Amniotic stem cell (primary cell): ENCODE data around the gene RTN4.
A peak's percentile ranks its signal among the peaks of the same experiment; 100 is the strongest.
"Not testable (repeated sequence)": the region's sequence is repeated elsewhere in the genome, so short reads cannot be mapped to it uniquely, and the experiment has no call there.

Source experiments
- DNase-seq: peaks from one replicate; lab custom pipeline; 2025; lab: John Stamatoyannopoulos, UW

Gene RTN4

GRCh38 chr2:55050100-55050994 lies at the start of gene RTN4:
Gene RTN4, minus strand, starts transcription at chr2:55050451. Its CDS starts 151 bp downstream, at chr2:55050300.
- DNase-seq = peak; percentile 95

GRCh38 chr2:55099493-55099877 lies 49.2 kb upstream of the RTN4 start:
- DNase-seq = no peak

GRCh38 chr2:55097461-55098410 lies 47.5 kb upstream of the RTN4 start:
- DNase-seq = no peak

- DNase-seq = no peak
Observed at GRCh38 chr2:55097082-55097460, 46.8 kb upstream of the RTN4 start.

GRCh38 chr2:55096586-55096985 lies 46.3 kb upstream of the RTN4 start:
- DNase-seq = no peak

GRCh38 chr2:55093381-55093780 lies 43.1 kb upstream of the RTN4 start:
- DNase-seq = no peak

GRCh38 chr2:55092439-55092838 lies 42.2 kb upstream of the RTN4 start:
- no peak for DNase-seq

GRCh38 chr2:55091681-55092080 lies 41.4 kb upstream of the RTN4 start:
- DNase-seq = not testable (repeated sequence)

GRCh38 chr2:55090702-55091101 lies 40.5 kb upstream of the RTN4 start:
- no peak for DNase-seq

- no peak for DNase-seq
Observed at GRCh38 chr2:55089726-55090125, 39.5 kb upstream of the RTN4 start.

- DNase-seq = no peak
Observed at GRCh38 chr2:55088400-55088799, 38.1 kb upstream of the RTN4 start.

GRCh38 chr2:55087936-55088335 lies 37.7 kb upstream of the RTN4 start:
- no peak for DNase-seq

- no peak for DNase-seq
Observed at GRCh38 chr2:55087501-55087900, 37.2 kb upstream of the RTN4 start.

GRCh38 chr2:55085113-55086040 lies 35.1 kb upstream of the RTN4 start:
- DNase-seq = no peak

- DNase-seq = no peak
Observed at GRCh38 chr2:55084641-55085040, 34.4 kb upstream of the RTN4 start.

- no peak for DNase-seq
Observed at GRCh38 chr2:55080204-55080738, 30.0 kb upstream of the RTN4 start.

- DNase-seq = no peak
Observed at GRCh38 chr2:55078956-55079355, 28.7 kb upstream of the RTN4 start.

GRCh38 chr2:55076721-55077120 lies 26.5 kb upstream of the RTN4 start:
- no peak for DNase-seq

- DNase-seq = not testable (repeated sequence)
Observed at GRCh38 chr2:55076019-55076418, 25.8 kb upstream of the RTN4 start.

- no peak for DNase-seq
Observed at GRCh38 chr2:55073000-55073983, 23.0 kb upstream of the RTN4 start.
